GM23338 (cell line): ENCODE data around the gene AK6. TPM values are rescaled to one million over a fixed set of nuclear protein-coding genes. Genes with fewer than 3 reads are reported as not detected.

Experiments
- ATAC-seq: fragments of 200-7000 bp; cut with Tn5 transposase; 3 replicates; pipeline ENCODE4 v1.9.1; 2020
- DNase-seq: peaks from one replicate; pipeline ENCODE4 v3.0.0-alpha.2; 2015; ENCODE audit warnings: low spot score
- H2AFZ ChIP-seq: fragments of 200-600 bp; sonication (generic); 2 replicates; pipeline ENCODE4 v1.8.0; 2016; ENCODE audit warnings: antibody characterized with exemption, mild to moderate bottlenecking, moderate library complexity
- H3F3A ChIP-seq: fragments of 200-600 bp; sonication (generic); replicated peaks from 2 replicates; pipeline ENCODE4 v1.8.0; 2017; ENCODE audit warnings: antibody characterized with exemption, mixed run types, low read depth
- H3K27ac ChIP-seq: fragments of 200-600 bp; sonication (generic); 2 replicates; pipeline ENCODE4 v1.6.1; 2016; ENCODE audit warnings: low read depth
- H3K27me3 ChIP-seq: fragments of 200-600 bp; sonication (generic); 2 replicates; pipeline ENCODE4 v1.8.0; 2016; ENCODE audit warnings: mild to moderate bottlenecking, mixed run types, moderate library complexity; ENCODE audit not compliant: insufficient read depth
- H3K36me3 ChIP-seq: fragments of 200-600 bp; sonication (generic); 2 replicates; pipeline ENCODE4 v1.8.0; 2016; ENCODE audit warnings: mild to moderate bottlenecking; ENCODE audit not compliant: insufficient read depth
- H3K4me1 ChIP-seq: fragments of 200-600 bp; sonication (generic); 2 replicates; pipeline ENCODE4 v1.8.0; 2016; ENCODE audit warnings: mild to moderate bottlenecking, moderate library complexity; ENCODE audit not compliant: insufficient read depth
- H3K4me2 ChIP-seq: fragments of 200-600 bp; sonication (generic); 2 replicates; pipeline ENCODE4 v1.7.1; 2017; ENCODE audit warnings: mixed run types
- H3K4me3 ChIP-seq: fragments of 200-600 bp; sonication (generic); 2 replicates; pipeline ENCODE4 v1.6.1; 2016; ENCODE audit warnings: mixed run types
- H3K79me2 ChIP-seq: fragments of 200-600 bp; sonication (generic); replicated peaks from 2 replicates; pipeline ENCODE4 v1.8.0; 2017; ENCODE audit warnings: mild to moderate bottlenecking; ENCODE audit not compliant: insufficient read depth
- H3K9me2 ChIP-seq: fragments of 200-600 bp; sonication (generic); 2 replicates; pipeline ENCODE4 v1.8.0; 2017; ENCODE audit not compliant: insufficient read depth
- H4K20me1 ChIP-seq: fragments of 200-600 bp; sonication (generic); replicated peaks from 2 replicates; pipeline ENCODE4 v1.8.0; 2017; ENCODE audit warnings: mild to moderate bottlenecking; ENCODE audit not compliant: insufficient read depth
- H3K27ac Mint-ChIP-seq: 2 replicates; pipeline ENCODE4 v1.8.0; 2020; ENCODE audit warnings: inconsistent platforms, mild to moderate bottlenecking, moderate library complexity, mixed read lengths
- H3K27me3 Mint-ChIP-seq: 3 replicates; pipeline ENCODE4 v1.8.0; 2022; ENCODE audit warnings: low read depth, mild to moderate bottlenecking, moderate library complexity, mixed read lengths, inconsistent platforms; ENCODE audit not compliant: insufficient read depth, poor library complexity
- H3K36me3 Mint-ChIP-seq: 3 replicates; pipeline ENCODE4 v1.8.0; 2021; ENCODE audit warnings: low read depth, mild to moderate bottlenecking, inconsistent platforms, moderate library complexity, mixed read lengths
- H3K4me1 Mint-ChIP-seq: 3 replicates; pipeline ENCODE4 v1.8.0; 2020; ENCODE audit warnings: mild to moderate bottlenecking, inconsistent platforms, mixed read lengths
- H3K4me3 Mint-ChIP-seq: 3 replicates; pipeline ENCODE4 v1.8.0; 2021; ENCODE audit warnings: moderate library complexity, mild to moderate bottlenecking, inconsistent platforms, mixed read lengths
- H3K9me3 Mint-ChIP-seq: 3 replicates; pipeline ENCODE4 v1.8.0; 2020; ENCODE audit warnings: moderate library complexity, mild to moderate bottlenecking, inconsistent platforms, mixed read lengths
- CREB1 ChIP-seq: fragments of 250-450 bp; sonication (Bioruptor Pico); IDR thresholded peaks from 2 replicates; pipeline ENCODE4 v1.5.0; 2020; ENCODE audit warnings: low read depth, mild to moderate bottlenecking, moderate library complexity
- CTCF ChIP-seq, 2 experiments: fragments of 200-600 bp in 1 of 2; sonication (generic) in 1 of 2; conservative IDR thresholded peaks; 2 replicates each; pipeline versions ENCODE4 v1.5.1 to v1.6.1; 2016 to 2017; ENCODE audit warnings: antibody characterized with exemption in 2 of 2, low read depth in 2 of 2, mild to moderate bottlenecking in 2 of 2, moderate library complexity in 1 of 2
- ETS1 ChIP-seq: IDR thresholded peaks from 2 replicates; pipeline ENCODE4 v1.6.1; 2016; ENCODE audit warnings: antibody characterized with exemption
- EZH2 ChIP-seq: fragments of 200-600 bp; sonication (generic); IDR thresholded peaks from one replicate; pipeline ENCODE4 v1.8.0; 2017; ENCODE audit warnings: antibody characterized with exemption, mild to moderate bottlenecking, low read depth; ENCODE audit not compliant: unreplicated experiment
- EZH2phosphoT487 ChIP-seq: fragments of 200-600 bp; sonication (generic); IDR thresholded peaks from one replicate; pipeline ENCODE4 v1.8.1; 2018; ENCODE audit warnings: antibody characterized with exemption; ENCODE audit not compliant: unreplicated experiment
- JUNB ChIP-seq: IDR thresholded peaks from one replicate; pipeline ENCODE4 v1.6.1; 2016; ENCODE audit warnings: antibody characterized with exemption; ENCODE audit not compliant: unreplicated experiment
- NANOG ChIP-seq: IDR thresholded peaks from 2 replicates; pipeline ENCODE4 v1.6.1; 2016; ENCODE audit warnings: antibody characterized with exemption, borderline replicate concordance
- POLR2AphosphoS5 ChIP-seq: IDR thresholded peaks from 2 replicates; pipeline ENCODE4 v1.6.1; 2016; ENCODE audit warnings: antibody characterized with exemption, low read depth
- REST ChIP-seq: IDR thresholded peaks from one replicate; pipeline ENCODE4 v1.6.1; 2018; ENCODE audit warnings: antibody characterized with exemption; ENCODE audit not compliant: unreplicated experiment
- STAT1 ChIP-seq: IDR thresholded peaks from one replicate; pipeline ENCODE4 v1.6.1; 2016; ENCODE audit warnings: antibody characterized with exemption; ENCODE audit not compliant: unreplicated experiment
- ZNF114 ChIP-seq: fragments of 250-450 bp; sonication (Bioruptor Pico); IDR thresholded peaks from 2 replicates; pipeline ENCODE4 v1.5.0; 2020; ENCODE audit warnings: mild to moderate bottlenecking, moderate library complexity
- ZNF331 ChIP-seq: fragments of 250-450 bp; sonication (Bioruptor Pico); IDR thresholded peaks from 2 replicates; pipeline ENCODE4 v1.5.0; 2020; ENCODE audit warnings: low read depth, mild to moderate bottlenecking, moderate library complexity
- ZNF462 ChIP-seq: fragments of 250-450 bp; sonication (Bioruptor Pico); IDR thresholded peaks from 2 replicates; pipeline ENCODE4 v1.5.0; 2020; ENCODE audit warnings: mild to moderate bottlenecking, moderate library complexity
- polyA plus RNA-seq: library from polyadenylated mRNA; unstranded; fragments of >200 nt; fragmentation: Nextera tagmentation; extraction: Ambion mirVana; gene quantifications from 2 replicates; pipeline ENCODE4 v1.2.1, GENCODE V29; 2016
- total RNA-seq: library from RNA; depleted of rRNA; stranded (reverse); fragments of >200 nt; shearing (Covaris generic); gene quantifications from 2 replicates; pipeline ENCODE4 v1.2.3, GENCODE V29; 2014

Gene AK6
- total and polyA plus RNA-seq, 2 experiments from 2014 or later = 37.3 to 260 TPM

GRCh38 chr5:69309380-69309779 lies 59.9 kb downstream of the AK6 start:
- peaks cover 27% of the 10 kb centered on the region for H3K36me3 Mint-ChIP-seq
- no peaks in the 10 kb centered on the region for H3K79me2 ChIP-seq
- DNase-seq (no peak), ATAC-seq (no peak)
- H3K27me3 ChIP-seq = no peaks in the 10 kb centered on the region
- H3K27me3 Mint-ChIP-seq = no peaks in the 10 kb centered on the region
- H3K4me1 ChIP-seq = no peaks in the 10 kb centered on the region
- H3K36me3 ChIP-seq = no peaks in the 10 kb centered on the region
- no peak overlapping the region for H2AFZ ChIP-seq
- peaks cover 3% of the 10 kb centered on the region; the same call in 1 of the 2 replicates for H3K9me2 ChIP-seq
- 0 out of 3 replicates have a peak, but pooled peaks cover 3% of the 10 kb centered on the region for H3K4me1 Mint-ChIP-seq
- H4K20me1 ChIP-seq = no peaks in the 10 kb centered on the region
- H3K4me3 ChIP-seq = no peak overlapping the region
- peaks cover 21% of the 10 kb centered on the region for H3K9me3 Mint-ChIP-seq
- H3K27ac Mint-ChIP-seq = no peak overlapping the region
- TF ChIP-seq ZNF462 (CRISPR knock-in tag) = no peak
- no peak for TF ChIP-seq NANOG
- no peak for TF ChIP-seq REST
- TF ChIP-seq POLR2AphosphoS5 = no peak
- TF ChIP-seq CREB1 = no peak
- no peak for TF ChIP-seq ETS1
- no peak for TF ChIP-seq STAT1
- no peak for TF ChIP-seq EZH2phosphoT487
- TF ChIP-seq EZH2 = no peak
- no peak for TF ChIP-seq JUNB
- no peak for TF ChIP-seq ZNF114 (CRISPR knock-in tag)
- no peak for TF ChIP-seq CTCF (conservative IDR thresholded peaks at IDR 0.05; ENCODE audit: low read depth in 2 of 2)
- TF ChIP-seq ZNF331 (CRISPR knock-in tag) = no peak
- H3F3A ChIP-seq = no peaks in the 10 kb centered on the region
- H3K27ac ChIP-seq = no peak overlapping the region
- no peak overlapping the region for H3K4me3 Mint-ChIP-seq
- H3K4me2 ChIP-seq = no peak overlapping the region
